Erythroblast (primary cell): ENCODE data around the gene C16orf54.
"Not testable (repeated sequence)": the region's sequence is repeated elsewhere in the genome, so short reads cannot be mapped to it uniquely, and the experiment has no call there.

Source experiments
- DNase-seq, 2 experiments: peaks; one replicate each; lab custom pipeline; 2025; lab: John Stamatoyannopoulos, UW
- GATA1 ChIP-seq: IDR thresholded peaks from 2 replicates; pipeline ENCODE4 v1.6.1; 2011; ENCODE audit warnings: low read depth, mild to moderate bottlenecking, control low read depth, low read length, moderate library complexity
- POLR2A ChIP-seq: IDR thresholded peaks from 2 replicates; pipeline ENCODE4 v1.6.1; 2011; ENCODE audit warnings: mild to moderate bottlenecking, low read length

The C16orf54 gene

DNA sequence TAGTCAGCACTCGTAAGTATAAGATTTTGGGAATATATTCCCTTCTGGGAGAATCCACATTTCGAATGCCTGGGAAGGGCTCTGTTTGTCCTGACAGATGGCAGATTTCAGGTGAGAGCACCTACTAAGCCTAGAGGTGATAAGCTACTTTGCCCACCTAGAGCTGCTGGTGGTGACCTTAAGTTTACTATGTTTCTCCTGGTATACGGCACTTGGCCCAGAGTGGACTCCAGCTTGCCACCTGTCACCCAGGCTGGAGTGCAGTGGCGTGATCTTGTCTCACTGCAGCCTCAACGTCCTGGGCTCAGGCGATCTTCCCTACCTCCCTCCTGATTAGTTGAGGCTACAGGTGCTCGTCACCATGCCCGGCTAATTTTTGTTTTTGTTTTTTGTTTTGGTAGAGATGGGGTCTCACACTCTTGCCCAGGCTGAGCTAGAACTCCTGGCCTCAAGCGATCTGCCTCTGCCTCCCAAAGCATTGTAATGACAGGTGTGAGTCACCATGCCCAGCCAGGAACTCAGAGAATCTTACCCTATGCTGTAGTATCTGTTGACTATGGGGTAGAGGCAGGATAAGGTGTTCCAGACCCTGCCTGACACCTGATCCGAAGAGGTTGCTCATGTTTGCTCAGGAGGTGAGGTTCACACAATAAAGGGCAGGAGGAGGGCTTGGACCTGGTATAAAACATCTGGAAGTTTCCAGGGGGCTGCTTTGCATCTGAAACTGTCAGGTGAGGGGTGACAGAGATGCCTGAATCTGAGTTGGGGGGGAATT, 32.0 kb upstream of the C16orf54 start, which contains the start of gene ZG16:
Gene ZG16, plus strand, starts transcription at position 681 of the 775 bp plus-strand sequence. CDS start 1,011 bp downstream, outside the sequence.
- DNase-seq = no peak
- no peak for TF ChIP-seq GATA1
- TF ChIP-seq POLR2A = no peak

- no peak for TF ChIP-seq POLR2A
- no peak for TF ChIP-seq GATA1
- no peak for DNase-seq
Observed at GRCh38 chr16:29775742-29776408, 30.1 kb upstream of the C16orf54 start.

DNA sequence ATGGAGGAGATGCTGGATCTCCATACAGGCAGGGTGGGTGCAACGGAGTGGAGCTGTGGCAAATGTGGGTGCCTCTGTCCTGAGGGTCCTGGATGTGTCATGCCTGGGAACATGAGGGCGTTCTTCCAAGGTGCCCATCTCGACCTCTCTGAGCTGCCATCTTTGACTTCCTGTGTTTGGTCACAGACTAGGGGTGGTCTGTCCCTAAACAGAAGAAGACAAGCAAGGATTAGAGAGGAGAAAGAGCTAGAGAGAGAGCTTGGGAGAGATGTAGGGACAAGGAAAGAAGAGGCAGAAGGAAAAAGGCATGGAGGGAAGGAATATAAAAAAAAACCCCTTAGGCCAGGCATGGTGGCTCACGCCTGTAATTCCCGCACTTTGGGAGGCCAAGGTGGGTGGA, 28.9 kb upstream of the C16orf54 start:
- DNase-seq = no peak
- no peak for TF ChIP-seq POLR2A
- TF ChIP-seq GATA1 = no peak

DNA sequence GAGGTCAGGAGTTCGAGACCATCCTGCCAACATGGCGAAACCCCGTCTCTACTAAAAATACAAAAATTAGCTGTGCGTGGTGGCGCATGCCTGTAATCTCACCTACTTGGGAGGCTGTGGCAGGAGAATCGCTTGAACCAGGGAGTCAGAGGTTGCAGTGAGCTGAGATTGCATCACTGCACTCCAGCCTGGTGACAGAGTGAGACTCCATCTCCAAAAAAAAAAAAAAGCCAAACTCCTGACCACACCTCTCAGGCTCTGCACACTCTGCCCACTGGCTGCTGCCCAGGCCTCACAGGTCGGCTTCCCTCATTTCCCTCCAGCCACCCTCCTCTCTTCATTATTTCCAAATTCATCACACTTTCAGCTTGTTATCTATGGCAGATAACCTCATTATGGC, 26.5 kb upstream of the C16orf54 start:
- not testable (repeated sequence) for DNase-seq

DNA sequence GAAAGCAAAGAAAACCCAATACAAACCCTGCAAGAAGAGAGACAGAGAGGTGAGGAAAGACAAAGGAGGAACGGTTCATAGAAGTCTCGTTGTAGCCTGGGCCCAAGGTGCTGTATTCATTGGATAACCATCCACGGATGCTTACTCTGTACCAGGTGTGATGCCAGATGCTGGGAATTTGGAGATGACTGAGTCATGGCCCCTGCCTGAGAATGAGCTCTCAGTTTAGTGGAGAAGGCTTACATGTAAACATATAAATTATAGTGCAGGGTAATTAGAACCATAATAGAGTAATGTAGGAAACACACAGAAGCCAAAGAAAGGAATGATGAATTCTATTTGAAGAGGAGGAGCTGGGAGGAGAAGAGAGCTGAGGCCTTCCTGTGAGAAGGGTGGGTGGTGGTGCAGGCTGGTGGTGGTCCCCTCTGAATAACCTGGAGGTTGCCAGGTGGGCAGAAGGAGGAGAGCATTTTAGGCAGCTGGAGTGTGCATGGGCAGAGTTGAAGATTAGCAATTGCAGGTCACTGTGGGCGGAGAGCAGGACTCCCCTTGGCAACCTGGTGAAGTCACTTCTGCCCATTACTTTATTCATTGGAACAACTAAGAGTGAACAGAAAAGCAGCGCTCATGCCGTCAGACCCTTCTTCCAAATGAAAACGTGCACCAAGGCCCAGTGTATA, 24.6 kb upstream of the C16orf54 start:
- no peak for TF ChIP-seq GATA1
- no peak for TF ChIP-seq POLR2A
- no peak for DNase-seq

DNA sequence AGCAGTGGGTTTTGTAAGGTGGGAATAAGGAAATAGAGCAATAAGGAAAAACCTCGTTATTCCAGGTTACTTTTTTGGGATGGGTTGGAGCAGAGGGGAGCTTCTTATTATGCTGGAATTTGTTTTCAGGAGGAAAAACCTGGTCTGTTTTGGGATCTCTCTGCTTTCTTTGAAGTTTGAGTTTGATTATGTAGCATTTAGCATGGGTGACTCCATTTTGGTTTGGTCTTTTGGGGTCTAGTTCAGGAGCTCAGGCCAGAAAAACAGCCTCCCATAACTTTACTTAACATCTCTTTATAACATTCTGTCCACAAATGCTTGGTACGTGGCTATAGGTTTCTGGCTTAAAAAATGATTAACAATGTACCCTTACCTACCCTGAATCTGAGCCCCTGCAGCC, 23.7 kb upstream of the C16orf54 start:
- DNase-seq = no peak
- TF ChIP-seq POLR2A (no peak), GATA1 (no peak)

- no peak for DNase-seq
- no peak for TF ChIP-seq GATA1
- TF ChIP-seq POLR2A = no peak
Observed at GRCh38 chr16:29767062-29767461, 21.3 kb upstream of the C16orf54 start.

DNA sequence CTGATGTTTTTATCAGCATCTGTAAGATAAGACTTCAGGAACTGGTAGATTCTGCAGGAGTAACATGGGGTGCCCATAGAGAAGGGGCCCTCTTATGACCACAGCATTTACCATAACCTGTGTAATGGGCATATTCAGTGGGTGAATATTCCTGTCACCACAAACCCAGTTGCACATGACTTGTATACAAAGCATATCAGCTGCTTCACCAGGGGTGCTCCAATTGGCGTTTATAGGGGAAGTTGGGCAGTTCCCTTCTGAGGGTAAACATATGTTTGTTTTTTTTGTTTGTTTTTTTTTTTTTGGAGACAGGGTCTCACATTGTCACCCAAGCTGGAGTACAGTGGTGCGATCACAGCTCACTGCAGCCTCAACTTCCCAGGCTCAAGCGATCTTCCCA, 20.8 kb upstream of the C16orf54 start:
- DNase-seq = no peak
- TF ChIP-seq POLR2A = no peak
- TF ChIP-seq GATA1 = no peak

DNA sequence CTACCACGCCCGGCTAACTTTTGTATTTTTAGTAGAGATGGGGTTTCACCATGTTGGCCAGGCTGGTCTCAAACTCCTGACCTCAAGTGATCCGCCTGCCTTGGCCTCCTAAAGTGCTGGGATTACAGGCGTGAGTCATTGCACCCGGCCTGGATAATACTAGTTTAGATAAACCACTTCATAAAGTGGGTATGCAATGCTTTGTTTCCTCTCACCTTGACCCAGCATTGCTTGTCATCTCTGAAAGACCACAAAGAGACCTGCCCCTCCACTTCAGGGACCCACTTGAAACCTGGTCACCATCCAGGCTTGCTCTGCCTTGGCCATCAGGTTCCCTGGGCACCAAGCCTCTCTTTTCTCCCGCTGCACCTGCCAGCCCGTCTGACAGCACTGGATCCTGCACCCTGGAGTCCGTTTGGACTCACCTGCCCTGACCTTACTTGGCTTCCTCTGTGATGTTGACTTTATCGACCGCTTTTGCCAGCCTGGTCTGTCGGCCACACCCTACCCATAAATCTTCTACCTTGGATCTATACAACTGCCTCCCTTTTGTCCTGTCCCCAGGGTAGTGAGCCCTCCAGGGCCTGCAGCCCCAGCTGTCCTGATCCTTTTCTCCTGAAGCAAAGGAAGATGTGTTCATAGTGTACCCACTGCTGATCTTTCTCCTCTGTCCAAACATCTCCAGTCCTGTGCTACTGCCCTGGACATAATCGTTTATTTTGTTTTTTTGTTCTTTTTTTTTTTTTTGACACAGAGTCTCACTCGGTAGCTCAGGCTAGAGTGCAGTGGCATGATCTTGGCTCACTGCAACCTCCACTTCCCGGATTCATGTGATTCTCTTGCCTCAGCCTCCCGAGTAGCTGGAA, 19.6 kb upstream of the C16orf54 start:
- DNase-seq = no peak

GRCh38 chr16:29763326-29763725, 17.5 kb upstream of the C16orf54 start:
- no peak for TF ChIP-seq POLR2A
- TF ChIP-seq GATA1 = no peak
- no peak for DNase-seq

More for the DNA sequence above, 19.6 kb upstream of the C16orf54 start:
- TF ChIP-seq POLR2A = no peak
- TF ChIP-seq GATA1 = no peak

- TF ChIP-seq POLR2A = no peak
- no peak for TF ChIP-seq GATA1
- no peak for DNase-seq
Observed at GRCh38 chr16:29761882-29762281, 16.1 kb upstream of the C16orf54 start.

DNA sequence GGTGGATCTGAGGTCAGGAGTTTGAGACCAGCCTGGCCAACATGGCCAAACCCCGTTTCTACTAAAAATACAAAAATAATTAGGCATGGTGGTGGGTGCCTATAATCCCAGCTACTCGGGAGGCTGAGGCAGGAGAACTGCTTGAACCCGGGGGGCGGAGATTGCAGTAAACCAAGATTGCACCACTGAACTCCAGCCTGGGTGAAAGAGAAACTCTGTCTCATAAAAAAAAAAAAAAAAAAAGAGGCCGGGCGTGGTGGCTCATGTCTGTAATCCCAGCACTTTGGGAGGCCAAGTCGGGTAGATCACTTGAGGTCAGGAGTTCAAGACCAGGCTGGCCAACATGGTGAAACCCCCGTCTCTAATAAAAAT, 15.5 kb upstream of the C16orf54 start:
- DNase-seq = not testable (repeated sequence)

DNA sequence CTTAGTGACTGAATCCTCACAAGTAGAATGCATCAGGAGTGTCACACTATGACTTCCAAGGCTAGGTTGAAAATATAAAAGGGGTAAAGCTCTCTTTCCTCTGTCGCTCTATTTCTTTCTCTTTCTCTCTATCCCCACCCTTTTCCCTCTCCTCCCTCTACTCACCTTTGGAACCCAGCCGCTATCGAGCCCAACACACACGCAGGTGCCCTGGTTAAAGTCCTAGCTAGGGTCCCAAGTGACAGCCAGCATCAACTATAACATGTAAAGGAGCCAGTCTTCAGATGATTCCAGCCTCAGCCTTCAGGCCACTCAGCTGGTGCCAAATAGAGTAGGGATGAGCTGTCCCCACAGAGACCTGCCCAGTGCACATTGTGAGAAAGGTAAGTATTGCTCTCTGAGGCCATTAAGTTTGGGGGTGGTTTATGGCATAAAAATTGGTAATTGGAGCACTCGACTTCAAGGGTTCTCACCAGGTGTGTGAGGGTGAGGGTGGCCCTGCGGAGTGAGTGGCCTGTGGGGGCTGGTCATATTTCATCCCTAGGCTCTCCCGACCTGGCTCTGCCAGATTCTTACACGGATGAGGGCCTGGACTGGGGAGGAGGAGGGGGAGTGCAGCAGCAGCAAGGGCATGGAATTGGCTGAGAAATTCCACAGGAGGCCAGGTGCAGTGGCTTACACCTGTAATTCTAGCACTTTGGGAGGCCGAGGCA, 14.9 kb upstream of the C16orf54 start:
- DNase-seq = no peak
- TF ChIP-seq GATA1 (no peak), POLR2A (no peak)

GRCh38 chr16:29757950-29758466, 12.2 kb upstream of the C16orf54 start:
- TF ChIP-seq GATA1 = no peak
- no peak for TF ChIP-seq POLR2A
- DNase-seq = no peak

DNA sequence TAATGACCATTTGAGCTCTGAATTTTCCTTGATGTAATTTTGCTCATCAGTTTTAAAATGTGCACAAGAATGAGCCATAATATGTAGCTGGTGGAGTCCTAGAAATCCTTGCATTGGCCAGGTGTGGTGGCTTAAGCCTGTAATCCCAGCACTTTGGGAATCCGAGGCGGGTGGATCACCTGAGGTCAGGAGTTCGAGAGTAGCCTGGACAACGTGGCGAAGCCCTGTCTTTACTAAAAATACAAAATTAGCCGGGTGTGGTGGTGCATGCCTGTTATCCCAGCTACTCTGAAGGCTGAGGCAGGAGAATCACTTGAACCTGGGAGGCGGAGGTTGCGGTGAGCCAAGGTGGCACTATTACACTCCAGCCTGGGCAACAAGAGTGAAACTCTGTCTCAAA, 11.3 kb upstream of the C16orf54 start:
- not testable (repeated sequence) for DNase-seq
